Kidney epithelial cell (primary cell): Measurements from ENCODE around the gene LIN52. TPM values are rescaled to one million over a fixed set of nuclear protein-coding genes. Genes with fewer than 3 reads are reported as not detected.
"Not testable (repeated sequence)": the region's sequence is repeated elsewhere in the genome, so short reads cannot be mapped to it uniquely, and the experiment has no call there.

Source experiments
- DNase-seq: peaks from one replicate; pipeline ENCODE4 v3.0.0-alpha.2; 2010; ENCODE audit warnings: low read depth
- H3K27me3 ChIP-seq: 2 replicates; pipeline ENCODE4 v1.6.0; 2011; ENCODE audit warnings: low read length; ENCODE audit not compliant: control insufficient read depth, insufficient read depth
- H3K36me3 ChIP-seq: 2 replicates; pipeline ENCODE4 v1.5.1; 2011; ENCODE audit warnings: low read length; ENCODE audit not compliant: control insufficient read depth, insufficient read depth
- H3K4me3 ChIP-seq: 2 replicates; pipeline ENCODE4 v1.5.1; 2011; ENCODE audit warnings: low read depth, mild to moderate bottlenecking, control low read depth, low read length
- CTCF ChIP-seq: IDR thresholded peaks from 2 replicates; pipeline ENCODE4 v1.5.1; 2011; ENCODE audit warnings: mild to moderate bottlenecking, moderate library complexity, low read length, control low read depth, inconsistent platforms; ENCODE audit not compliant: insufficient read depth, poor library complexity, severe bottlenecking
- total RNA-seq: library from RNA; depleted of rRNA; stranded (reverse); fragments of >200 nt; gene quantifications from 2 replicates; pipeline ENCODE4 v1.2.3, GENCODE V29; 2015

LIN52 gene
- total RNA-seq, 1 donor from 2014 or later, result 7.8 TPM

GRCh38 chr14:74109369-74109768, 24.6 kb downstream of the LIN52 start:
- no peaks in the 10 kb centered on the region for H3K27me3 ChIP-seq
- no peak for DNase-seq
- TF ChIP-seq CTCF, result no peak
- no peak overlapping the region for H3K4me3 ChIP-seq
- no peaks in the 10 kb centered on the region for H3K36me3 ChIP-seq

- not testable (repeated sequence) for H3K36me3 ChIP-seq, H3K4me3 ChIP-seq, H3K27me3 ChIP-seq
- peak; percentile 14 for DNase-seq
- peak; percentile 54 for TF ChIP-seq CTCF
Measured at GRCh38 chr14:74111395-74112216, 26.9 kb downstream of the LIN52 start.

- not testable (repeated sequence) for DNase-seq, H3K27me3 ChIP-seq, H3K36me3 ChIP-seq, H3K4me3 ChIP-seq
Measured at GRCh38 chr14:74125487-74125886, 40.7 kb downstream of the LIN52 start.

- Histone ChIP-seq H3K4me3 (no peak overlapping the region), H3K36me3 (no peaks in the 10 kb centered on the region), H3K27me3 (no peaks in the 10 kb centered on the region)
- no peak for DNase-seq
- TF ChIP-seq CTCF, result no peak
Measured at GRCh38 chr14:74126315-74127013, 41.7 kb downstream of the LIN52 start.

GRCh38 chr14:74127634-74128033, 42.9 kb downstream of the LIN52 start:
- no peak overlapping the region for H3K4me3 ChIP-seq
- no peak for TF ChIP-seq CTCF
- H3K27me3 ChIP-seq, result no peaks in the 10 kb centered on the region
- DNase-seq, result no peak
- H3K36me3 ChIP-seq, result no peaks in the 10 kb centered on the region

GRCh38 chr14:74133833-74134481, 49.2 kb downstream of the LIN52 start:
- DNase-seq, result no peak
- H3K4me3 ChIP-seq, result no peak overlapping the region
- no peaks in the 10 kb centered on the region for H3K36me3 ChIP-seq
- H3K27me3 ChIP-seq, result no peaks in the 10 kb centered on the region
- no peak for TF ChIP-seq CTCF
